ENCODE measurements around the gene ELP4.
"Not testable (repeated sequence)": the region's sequence is repeated elsewhere in the genome, so short reads cannot be mapped to it uniquely, and the experiment has no call there.

ELP4 gene

DNA sequence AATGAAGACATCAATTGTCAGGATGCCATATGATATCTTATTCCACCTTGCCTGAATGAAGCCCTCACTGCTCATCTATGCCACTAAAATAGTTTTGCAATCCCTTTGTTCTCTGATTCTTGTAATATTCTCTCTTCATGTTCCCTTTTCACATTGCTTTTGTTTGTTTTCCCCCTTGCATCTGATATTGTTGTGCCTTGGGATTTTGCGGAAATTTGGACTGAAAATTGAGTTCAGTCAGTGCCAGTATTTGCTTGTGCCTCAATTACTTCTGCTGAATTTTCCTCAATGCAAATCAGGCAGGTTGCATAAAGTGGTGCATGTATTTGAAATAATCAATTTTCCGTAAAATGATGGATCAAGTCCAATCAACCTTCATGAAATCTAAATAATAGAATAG lies 203.3 kb downstream of the ELP4 start:
- no peak for DNase-seq

DNA sequence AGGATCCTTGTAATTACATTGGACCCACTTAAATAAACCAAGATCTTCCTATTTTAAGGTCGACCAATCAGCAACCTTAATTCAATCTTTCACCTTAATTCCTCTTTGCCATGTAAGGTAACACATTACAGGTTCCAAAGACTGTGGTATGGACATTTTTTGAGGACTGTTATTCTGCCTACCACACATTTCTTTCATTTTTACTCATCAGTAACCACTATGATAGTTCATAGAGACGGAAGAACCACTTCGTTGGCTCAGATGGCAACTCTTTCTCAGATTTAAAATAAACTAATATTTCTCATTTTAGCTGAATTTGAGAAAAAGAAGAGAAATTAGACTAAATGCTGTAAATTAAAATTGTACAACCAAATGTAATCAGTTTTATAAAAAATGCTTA lies 205.3 kb downstream of the ELP4 start:
- DNase-seq: no peak

DNA sequence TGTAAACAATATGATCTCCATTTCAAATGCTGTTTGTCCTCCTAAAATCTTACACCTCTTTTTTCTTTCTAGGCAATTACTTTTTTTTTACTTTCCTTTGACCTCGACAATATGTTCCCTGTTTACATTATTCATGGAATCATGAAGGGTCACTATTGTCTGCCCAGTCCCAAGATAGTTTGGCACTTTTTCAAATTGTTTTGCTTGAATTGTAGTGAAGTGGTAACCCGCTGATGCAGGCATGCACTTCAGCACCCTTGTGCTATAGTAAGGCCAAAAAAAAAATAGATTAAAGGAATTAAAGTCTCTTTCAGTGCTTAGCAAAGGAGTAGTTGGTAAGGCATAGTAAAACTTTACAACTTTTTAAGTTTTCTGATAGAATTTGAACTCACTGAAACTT lies 210.7 kb downstream of the ELP4 start:
- DNase-seq: no peak

DNA sequence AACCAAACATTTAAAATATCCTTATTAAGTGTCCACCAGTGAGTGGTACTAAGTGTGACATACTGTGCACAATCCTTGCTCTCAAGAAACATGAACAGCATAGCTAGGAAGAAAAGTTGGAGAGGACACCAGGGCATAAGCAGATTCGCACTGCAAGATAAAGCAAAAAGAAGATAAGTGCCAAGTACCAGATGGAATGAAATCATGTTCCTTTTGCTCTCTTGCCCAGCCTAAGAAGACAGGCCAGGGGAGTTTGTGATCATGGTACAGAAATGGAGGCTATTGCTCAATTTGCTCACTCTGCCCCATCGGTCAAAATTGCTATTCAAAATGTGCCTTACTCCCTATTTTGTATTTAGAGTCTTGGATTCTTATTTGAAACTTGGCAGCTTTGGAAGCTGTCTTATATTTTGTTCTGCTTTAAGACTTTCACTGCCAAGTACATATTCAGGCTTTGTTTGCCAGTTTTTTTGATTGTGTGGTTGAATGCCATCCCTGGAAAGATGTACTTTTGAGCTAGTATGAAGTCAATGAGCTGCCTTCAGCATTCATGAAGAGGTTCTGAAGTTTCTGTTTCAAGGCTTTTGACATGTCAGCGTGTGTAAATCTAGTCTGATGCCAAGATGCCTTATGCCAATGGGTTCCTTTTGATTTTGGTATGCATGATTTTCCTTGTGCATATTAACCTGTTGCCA lies 211.3 kb downstream of the ELP4 start:
- no peak for DNase-seq

DNA sequence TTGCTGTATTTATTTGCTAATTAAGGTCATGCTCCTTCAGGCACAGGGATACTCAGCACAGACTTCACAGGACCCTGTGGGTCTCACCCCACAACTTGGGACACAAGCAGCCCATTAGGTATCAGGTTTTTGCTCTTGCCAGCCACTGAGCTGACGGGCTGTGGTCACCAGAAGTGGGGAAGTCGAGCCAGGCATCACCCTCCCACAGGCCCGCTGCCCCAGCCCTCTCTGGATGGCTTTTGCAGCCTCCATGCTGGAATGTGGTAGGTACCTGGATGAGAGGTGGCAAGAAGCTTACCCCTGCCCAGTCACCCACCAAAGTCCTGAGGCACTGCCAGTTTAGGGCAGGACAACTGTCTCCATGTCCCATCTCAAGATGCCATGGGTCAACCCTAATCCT lies 213.2 kb downstream of the ELP4 start:
- DNase-seq: no peak

DNA sequence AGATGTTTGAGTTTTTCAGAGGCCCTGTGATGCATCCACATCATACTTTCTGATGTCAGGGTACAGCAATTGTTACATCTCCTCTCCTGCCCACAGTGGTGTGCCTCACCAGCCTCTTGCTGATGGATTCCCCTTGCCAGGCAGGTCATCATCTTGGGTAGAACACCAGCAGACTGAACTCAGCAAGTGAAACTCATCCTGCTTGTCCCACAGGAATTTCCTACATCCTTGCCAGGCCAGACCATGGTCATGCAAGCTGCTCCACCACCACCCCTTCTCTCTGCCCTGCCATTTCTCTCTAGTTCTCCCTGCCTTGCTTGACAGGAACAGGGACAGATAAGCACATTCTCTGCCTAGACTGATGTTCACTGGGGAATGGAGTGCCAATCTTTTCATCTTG lies 215.6 kb downstream of the ELP4 start:
- no peak for DNase-seq

DNA sequence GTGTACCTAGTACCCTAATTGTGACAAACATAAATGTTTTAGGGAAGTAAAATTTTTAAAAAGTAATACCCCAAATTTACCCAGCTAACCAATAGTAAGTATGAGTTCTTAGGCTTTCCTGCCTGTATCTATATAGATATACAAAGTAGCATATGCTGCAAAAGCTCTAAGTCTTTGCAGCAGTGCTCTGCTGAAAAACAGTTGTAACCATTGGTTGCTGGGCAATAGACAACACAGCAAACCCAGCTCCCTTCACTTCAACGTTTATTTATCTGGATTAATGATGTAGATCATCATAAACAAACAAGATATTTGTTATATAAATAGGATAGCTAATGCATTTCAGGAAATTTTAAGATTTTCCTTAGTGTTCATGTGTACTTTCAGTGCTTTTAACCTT lies 218.9 kb downstream of the ELP4 start:
- no peak for DNase-seq

DNA sequence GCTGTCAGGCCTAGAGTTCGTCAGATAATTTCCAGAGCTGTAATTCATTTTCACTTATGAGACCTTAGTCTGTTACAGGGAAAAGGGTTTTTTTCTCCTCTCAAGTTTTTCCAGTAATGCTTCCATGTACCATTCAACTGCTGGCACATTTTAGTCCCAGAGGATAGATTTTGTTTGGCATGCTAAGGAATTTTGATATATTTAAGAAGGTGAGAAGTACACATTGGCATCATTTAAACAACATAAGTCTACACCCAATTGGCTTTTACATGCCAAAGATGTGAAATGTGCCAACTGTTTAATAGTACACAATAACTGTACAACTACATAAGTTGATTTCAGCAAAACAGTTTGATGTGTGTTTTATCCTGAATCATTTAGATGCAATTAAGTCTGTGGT lies 230.6 kb downstream of the ELP4 start:
- DNase-seq: no peak

DNA sequence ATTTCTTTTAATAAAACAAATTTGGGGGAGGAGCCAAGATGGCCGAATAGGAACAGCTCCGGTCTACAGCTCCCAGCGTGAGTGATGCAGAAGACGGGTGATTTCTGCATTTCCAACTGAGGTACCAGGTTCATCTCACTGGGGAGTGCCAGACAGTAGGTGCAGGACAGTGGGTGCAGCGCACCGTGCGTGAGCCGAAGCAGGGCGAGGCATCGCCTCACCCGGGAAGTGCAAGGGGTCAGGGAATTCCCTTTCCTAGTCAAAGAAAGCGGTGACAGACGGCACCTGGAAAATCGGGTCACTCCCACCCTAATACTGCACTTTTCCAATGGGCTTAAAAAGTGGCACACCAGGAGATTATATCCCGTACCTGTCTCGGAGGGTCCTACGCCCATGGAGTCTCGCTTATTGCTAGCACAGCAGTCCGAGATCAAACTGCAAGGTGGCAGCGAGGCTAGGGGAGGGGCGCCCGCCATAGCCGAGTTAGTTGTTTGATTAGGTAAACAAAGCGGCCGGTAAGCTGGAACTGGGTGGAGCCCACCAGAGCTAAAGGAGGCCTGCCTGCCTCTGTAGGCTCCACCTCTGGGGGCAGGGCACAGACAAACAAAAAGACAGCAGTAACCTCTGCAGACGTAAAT lies 231.3 kb downstream of the ELP4 start:
- DNase-seq: not testable (repeated sequence)

DNA sequence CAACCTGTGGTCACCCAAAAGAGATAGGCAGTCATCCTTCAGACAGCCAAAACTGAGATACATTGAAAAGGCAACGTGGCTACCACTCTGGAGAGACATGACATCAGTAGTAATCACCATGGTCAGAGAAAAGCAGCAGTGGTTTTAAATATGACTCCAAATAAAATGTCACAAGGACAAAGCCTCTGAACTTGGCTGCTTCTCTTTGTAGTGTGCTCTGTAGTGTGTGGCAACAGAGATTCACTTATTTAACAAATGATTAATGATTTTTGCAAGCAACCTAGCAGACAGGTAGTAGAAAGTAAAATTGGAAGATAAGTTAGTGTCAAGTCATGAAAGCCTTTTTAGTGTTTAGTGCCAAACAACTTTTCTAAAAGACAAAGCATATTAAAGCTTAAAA lies 238.0 kb downstream of the ELP4 start:
- no peak for DNase-seq

DNA sequence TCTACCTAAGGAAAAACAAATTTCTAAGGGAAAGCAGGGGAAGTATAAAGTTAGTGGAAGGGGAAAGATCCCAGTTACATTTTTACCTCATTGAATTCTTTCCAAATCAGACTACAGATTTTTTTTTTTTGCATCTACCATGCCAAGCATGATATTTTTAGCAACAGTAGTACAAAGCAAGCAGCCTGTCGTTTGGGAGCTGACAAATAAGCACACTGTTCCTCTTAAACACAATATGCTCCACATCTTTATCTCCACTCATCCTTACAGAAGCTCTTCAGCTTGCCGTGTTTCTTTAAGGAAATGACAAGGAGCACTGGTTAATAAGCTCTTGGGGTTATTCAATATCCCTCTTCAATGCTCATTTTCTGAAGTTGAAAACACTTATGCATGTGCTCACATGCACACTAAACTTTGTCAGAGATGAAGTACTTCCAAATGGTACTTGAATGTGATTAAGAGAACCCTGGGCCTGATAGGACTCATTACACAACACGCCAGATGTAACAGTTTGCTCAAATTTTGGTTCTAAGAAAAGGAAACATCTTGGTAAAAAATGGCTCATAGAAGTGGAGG lies 247.8 kb downstream of the ELP4 start:
- no peak for DNase-seq

DNA sequence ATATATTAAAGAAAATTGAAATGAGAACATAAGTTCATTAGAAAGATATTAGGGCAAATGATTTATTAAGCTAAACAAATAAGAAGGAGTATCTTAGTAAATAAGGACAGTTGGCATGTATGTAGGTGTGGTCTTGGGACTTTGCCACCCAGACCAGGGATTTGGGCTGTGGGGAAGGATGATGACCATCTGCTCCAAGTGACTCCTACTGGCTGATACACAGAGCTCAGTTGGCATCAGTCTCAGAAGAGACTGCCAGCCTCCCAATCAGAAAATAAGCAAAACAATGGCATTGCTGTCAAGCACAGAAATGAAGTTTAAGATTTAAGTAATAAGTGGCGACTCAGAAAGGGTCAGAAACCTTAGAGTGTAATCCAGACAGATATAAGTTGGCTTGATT lies 252.1 kb downstream of the ELP4 start:
- DNase-seq: no peak

DNA sequence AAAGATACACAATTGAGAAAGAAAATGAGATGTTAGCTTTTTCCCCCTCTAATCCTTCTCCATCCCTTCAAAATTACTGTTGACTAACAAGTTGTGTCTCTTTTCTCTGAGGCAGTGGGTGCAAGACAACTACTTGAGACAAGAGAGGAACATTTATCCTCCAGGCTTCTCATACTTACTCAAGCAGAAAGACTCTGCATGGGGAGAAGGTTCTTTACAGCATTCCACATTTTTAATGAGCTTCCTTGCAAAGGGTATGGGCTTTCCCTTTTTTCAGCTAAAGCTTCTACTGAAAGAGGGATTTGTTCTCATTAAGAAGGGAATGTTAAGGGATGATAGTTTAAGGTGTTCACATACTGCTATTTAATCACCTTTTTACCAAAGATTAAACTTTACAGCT lies 253.7 kb downstream of the ELP4 start:
- DNase-seq: no peak

DNA sequence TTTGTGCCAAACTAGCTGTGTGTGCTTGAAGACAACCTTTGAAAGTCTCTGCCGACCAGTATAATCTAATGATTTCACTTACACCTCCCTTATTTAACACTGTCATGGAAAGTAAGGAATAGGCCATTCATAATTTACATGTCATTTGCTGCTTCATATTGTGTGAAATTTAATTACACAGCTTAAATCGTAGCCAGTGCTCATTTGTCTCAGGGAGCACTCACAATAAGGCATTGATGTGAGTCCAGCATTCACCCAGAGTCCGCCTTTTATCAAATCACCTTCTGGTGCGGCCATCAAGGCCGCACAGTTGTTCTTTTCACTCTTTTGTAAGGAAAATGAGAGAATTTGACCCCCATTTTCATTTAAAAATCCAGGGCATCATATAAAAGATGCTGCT lies 254.7 kb downstream of the ELP4 start:
- no peak for DNase-seq

DNA sequence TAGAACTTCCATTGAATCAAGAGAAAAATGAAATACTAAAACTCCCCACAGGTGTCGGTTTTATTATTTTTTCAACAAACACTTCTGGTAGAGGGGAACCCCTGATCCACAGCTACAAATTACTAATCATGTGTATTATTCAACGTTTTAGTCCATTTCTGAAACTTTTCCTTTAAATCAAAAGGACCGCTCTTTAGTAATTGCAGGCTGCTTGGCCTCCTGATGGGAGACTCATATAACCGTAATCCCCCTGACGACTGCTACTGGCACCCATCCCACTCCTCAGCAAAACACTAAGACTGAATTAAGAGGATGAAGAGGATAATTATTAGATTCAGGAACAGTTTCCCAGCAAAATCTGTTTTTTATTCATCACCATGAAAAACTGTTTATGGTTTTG lies 255.2 kb downstream of the ELP4 start:
- DNase-seq: peak; percentile 24

DNA sequence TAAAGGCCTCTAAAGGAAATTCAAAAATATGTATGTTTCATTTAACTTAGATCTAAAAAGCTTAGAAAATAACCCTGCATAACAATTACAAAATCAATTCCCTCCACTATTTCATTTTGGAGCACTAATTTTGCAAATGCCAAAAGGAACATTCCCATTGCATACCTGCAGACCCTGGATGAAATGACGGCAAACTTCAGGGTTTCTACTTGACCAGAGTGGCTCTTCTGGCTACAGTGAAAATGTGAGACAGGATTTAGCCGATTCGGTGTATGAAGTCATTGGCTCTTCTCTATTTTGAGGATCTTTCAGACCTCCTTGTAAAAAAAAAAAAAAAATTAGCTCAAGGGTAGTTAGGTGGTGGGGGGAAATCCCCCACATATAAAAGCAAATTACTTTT lies 257.5 kb downstream of the ELP4 start:
- DNase-seq: no peak

DNA sequence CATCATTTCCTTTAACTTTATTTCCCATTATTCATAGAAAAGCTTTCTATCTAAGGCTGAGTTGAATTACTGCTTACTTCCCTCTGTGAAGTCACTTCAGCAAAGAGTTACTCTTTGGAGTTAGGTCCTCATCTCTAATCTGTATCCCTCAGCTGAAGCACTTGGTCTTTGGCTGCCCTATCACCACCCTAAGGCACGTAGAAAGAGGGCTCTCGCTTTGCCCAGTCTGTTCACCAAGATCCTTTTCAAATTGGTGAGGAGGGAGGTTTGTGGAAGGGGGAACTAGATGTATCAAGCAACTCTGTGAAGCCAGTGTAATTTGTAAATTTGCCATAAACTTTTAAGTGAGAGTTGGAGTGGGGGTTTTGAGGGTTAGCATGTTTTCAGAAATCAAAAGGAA lies 258.1 kb downstream of the ELP4 start:
- no peak for DNase-seq

DNA sequence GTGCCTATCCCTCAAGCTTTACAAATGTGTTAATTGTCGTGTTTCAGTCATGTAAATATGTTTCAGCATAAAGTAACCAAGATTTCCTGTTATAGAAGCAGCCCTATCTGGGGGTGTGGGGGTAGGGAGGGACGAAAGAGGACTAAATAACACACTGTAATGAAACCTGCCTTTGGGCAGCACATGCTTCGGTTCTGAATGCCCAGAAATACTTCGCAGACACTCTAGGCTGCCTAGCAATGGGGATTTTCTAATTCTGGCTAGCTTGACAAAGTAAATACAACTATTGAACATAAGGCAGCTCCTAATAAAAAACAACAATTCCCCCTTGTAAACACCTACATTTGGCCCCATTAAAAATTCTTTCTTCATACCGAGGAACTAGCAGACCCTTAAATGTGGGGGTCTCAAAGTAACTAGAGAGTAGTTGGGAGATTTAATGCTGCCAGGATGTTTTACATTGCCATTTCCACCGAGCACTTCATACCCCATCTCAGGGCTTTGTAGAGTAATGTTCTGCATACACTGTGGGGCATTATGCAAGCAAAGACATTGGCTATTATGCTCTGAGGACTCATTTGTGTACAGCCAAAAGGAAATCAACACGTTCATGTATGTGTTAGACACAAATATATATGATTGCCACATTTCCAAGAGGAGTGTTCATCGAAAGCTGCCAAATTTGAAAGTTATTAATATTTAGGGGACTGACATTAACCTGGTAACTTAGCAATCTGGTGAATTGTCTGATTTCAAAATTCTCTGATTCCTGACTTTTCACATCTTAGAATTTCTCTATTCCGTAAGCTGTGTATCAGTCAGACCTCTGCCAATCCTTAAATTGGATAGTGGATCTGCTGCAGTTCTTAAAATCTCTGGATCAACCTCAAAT lies 259.4 kb downstream of the ELP4 start:
- DNase-seq: no peak

DNA sequence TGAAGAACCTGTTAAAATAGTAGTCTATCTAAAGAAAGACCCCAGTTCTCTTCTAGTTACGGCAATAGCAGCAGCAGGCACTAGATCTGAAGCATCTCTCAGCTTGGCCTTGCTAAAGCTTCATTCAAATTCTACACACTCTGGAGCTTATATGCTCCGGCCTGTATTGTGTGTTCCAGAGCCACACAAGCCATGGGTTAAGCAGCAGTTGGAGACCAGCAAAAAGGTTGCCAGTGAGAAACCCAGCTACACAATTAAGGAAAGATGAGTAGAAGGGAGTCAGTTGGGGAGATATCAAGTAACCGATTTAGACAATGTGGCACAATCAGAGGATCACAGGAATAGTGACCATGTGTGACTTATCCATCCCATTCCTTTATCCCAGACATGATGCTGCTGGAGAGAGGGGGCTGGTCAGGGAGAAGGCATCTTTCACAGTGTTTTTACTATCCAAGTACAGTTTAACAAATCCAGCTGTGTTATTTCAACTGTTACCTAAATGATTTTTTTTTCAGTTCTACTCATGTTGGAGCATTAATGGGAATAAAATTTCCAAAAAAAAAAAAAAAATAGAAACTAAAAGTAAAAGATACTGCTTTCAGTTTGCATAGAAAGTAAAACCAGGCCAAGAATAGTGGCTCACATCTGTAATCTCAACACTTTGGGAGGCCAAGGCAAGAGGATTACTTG lies 260.6 kb downstream of the ELP4 start:
- DNase-seq: no peak

DNA sequence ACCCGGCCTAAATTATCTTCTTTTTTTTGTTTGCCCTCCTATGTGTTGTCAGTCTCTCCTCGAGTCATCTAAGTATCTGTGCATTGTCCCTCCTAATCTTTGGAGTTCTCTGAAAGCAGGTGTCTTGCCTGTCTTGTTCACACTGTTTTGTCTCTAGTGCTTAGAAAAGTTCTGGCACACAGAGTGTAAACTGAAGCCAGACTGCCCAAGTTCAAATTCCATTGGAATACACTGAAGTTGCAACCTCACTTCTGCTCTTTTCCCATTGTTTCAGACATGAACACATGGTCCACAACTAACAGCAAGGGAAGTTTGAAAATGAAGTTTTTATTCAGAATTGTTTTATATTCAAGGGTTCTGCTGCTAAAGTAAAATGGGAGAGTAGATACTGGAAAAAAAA lies 262.8 kb downstream of the ELP4 start:
- DNase-seq: no peak

DNA sequence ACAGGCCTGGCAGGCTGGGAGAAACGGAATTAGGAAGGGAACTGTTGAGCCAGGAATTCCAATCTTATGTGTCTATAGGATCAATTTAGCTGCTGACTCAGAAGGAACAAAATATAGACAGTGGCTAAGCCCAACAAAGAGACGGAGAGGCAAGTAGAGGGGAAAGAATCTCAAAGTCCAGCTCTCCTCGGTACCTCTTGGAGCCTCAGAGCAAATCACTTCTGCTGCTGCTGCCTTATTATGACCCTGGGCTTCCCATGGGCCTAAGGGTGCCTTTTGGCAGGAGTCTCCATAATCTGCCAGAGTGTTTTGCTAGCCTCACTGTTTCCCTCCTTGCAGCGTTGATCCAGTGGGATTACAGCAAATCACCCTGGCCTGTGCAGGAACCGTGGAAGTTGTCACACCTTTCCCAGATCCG lies 269.8 kb downstream of the ELP4 start:
- DNase-seq: no peak

DNA sequence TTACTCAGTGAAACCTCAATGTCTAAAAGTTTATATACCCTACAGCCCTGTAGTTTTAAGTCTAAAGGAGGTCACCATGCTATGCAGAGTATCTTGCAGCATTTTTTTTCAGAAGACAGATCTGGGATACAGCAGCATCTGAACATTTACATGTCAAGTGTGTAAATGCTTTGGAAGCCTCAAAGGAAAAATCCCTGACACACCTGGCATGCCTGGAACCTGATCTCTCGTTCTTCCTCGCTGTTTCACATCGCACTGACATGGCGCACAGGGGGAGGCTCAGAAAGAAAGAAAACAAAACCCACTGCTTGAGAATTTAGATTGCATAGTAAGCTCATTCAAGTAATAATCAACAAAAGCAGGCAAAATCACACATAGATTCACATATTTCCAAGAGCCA lies 270.5 kb downstream of the ELP4 start:
- DNase-seq: no peak

DNA sequence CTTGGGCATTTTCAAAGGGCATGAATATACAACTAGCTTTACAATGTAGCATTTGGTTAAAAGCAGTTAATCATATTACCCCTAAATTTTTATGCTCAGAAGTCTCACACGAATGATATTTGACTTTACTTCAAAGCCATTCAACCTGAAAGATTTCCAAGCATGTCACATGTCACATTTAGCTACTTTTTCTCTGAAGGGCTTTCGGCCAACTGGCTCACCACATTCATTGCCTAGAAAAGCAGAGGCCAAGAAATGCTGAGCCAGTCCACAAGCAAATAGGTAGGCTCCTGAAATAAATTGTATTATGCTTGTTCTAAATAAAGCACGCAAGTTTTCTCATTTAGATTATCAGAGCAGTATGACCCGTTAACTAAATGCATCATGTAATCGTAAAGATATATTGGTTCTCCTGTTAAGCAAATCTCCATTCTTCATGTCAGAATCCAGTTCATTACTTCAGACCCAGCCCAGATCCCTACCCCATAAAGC lies 271.0 kb downstream of the ELP4 start:
- DNase-seq: no peak
